Parathyroid adenoma (tissue), 2 donors: ENCODE measurements around the gene SLTM.
"Not testable (repeated sequence)": the region's sequence is repeated elsewhere in the genome, so short reads cannot be mapped to it uniquely, and the experiment has no call there.

Experiments used
- H2AFZ ChIP-seq: fragments of 300-600 bp; sonication (generic); one replicate; pipeline ENCODE4 v1.7.0; 2017; ENCODE audit warnings: antibody characterized with exemption, mild to moderate bottlenecking
- H3K27ac ChIP-seq: fragments of 300-600 bp; sonication (generic); one replicate; pipeline ENCODE4 v1.7.0; 2017
- H3K27me3 ChIP-seq: fragments of 300-600 bp; sonication (generic); one replicate; pipeline ENCODE4 v1.7.0; 2017; ENCODE audit warnings: low read length; ENCODE audit not compliant: control insufficient read depth, insufficient read depth
- H3K36me3 ChIP-seq: fragments of 300-600 bp; sonication (generic); one replicate; pipeline ENCODE4 v1.7.0; 2017; ENCODE audit warnings: low read length; ENCODE audit not compliant: control insufficient read depth, insufficient read depth
- H3K4me1 ChIP-seq: fragments of 300-600 bp; sonication (generic); one replicate; pipeline ENCODE4 v1.7.0; 2017; ENCODE audit warnings: control low read depth
- H3K4me2 ChIP-seq: fragments of 300-600 bp; sonication (generic); one replicate; pipeline ENCODE4 v1.7.0; 2017; ENCODE audit warnings: low read length
- H3K4me3 ChIP-seq: fragments of 300-600 bp; sonication (generic); one replicate; pipeline ENCODE4 v1.7.0; 2017; ENCODE audit warnings: low read depth, low read length
- H3K79me2 ChIP-seq: fragments of 300-600 bp; sonication (generic); one replicate; pipeline ENCODE4 v1.7.0; 2017; ENCODE audit warnings: control low read depth
- H3K9ac ChIP-seq: fragments of 300-600 bp; sonication (generic); one replicate; pipeline ENCODE4 v1.7.0; 2017; ENCODE audit warnings: mild to moderate bottlenecking
- H3K9me3 ChIP-seq: fragments of 300-600 bp; sonication (generic); one replicate; pipeline ENCODE4 v1.7.0; 2017; ENCODE audit warnings: low read length; ENCODE audit not compliant: control insufficient read depth
- CTCF ChIP-seq: fragments of 300-600 bp; sonication (generic); IDR thresholded peaks from one replicate; pipeline ENCODE4 v1.7.0; 2017; ENCODE audit warnings: antibody characterized with exemption, mild to moderate bottlenecking
- donor health status: primary hyperparathyroidism.

Gene SLTM

GRCh38 chr15:58918239-58918638, 15.2 kb downstream of the SLTM start:
- H3K79me2 ChIP-seq = peaks cover 22% of the 10 kb centered on the region
- no peak overlapping the region for H3K4me2 ChIP-seq
- no peaks in the 10 kb centered on the region for H3K27me3 ChIP-seq
- H3K4me3 ChIP-seq = no peak overlapping the region
- no peaks in the 10 kb centered on the region for H3K9me3 ChIP-seq
- no peak overlapping the region for H3K27ac ChIP-seq
- no peaks in the 10 kb centered on the region for H3K36me3 ChIP-seq
- H2AFZ ChIP-seq = no peak overlapping the region
- no peaks in the 10 kb centered on the region for H3K4me1 ChIP-seq
- TF ChIP-seq CTCF = no peak
- no peak overlapping the region for H3K9ac ChIP-seq

DNA sequence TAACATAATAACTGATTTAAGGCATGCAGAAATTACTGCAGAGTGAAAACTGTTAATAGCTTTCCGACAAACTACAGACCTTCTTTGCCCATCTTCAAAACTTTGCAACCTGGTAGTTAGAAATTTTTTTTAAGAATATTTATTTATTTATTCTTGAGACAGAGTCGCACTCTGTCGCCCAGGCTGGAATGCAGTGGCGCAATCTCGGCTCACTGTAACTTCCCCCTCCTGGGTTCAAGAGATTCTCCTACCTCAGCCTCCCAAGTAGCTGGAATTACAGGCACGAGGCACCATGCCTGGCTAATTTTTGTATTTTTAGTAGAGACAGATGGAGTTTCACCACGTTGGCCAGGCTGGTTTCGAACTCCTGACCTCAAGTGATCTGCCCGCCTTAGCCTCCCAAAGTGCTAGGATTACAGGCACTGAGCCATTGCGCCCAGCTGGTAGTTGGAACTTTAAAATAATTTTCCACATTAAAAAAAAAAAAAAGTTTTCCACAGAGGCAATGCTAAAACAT, 15.8 kb downstream of the SLTM start:
- not testable (repeated sequence) for H3K27me3 ChIP-seq, H3K4me1 ChIP-seq, H3K9ac ChIP-seq, H3K4me2 ChIP-seq, H3K4me3 ChIP-seq, H3K9me3 ChIP-seq, H2AFZ ChIP-seq, H3K36me3 ChIP-seq, H3K27ac ChIP-seq
- peaks cover 19% of the 10 kb centered on the region for H3K79me2 ChIP-seq

- no peaks in the 10 kb centered on the region for H3K27me3 ChIP-seq
- no peak overlapping the region for H3K9ac ChIP-seq
- no peak overlapping the region for H3K27ac ChIP-seq
- H2AFZ ChIP-seq = no peak overlapping the region
- no peaks in the 10 kb centered on the region for H3K9me3 ChIP-seq
- H3K4me2 ChIP-seq = no peak overlapping the region
- no peaks in the 10 kb centered on the region for H3K36me3 ChIP-seq
- H3K79me2 ChIP-seq = peaks cover 18% of the 10 kb centered on the region
- no peak for TF ChIP-seq CTCF
- H3K4me1 ChIP-seq = no peaks in the 10 kb centered on the region
- no peak overlapping the region for H3K4me3 ChIP-seq
These were observed 16.5 kb downstream of the SLTM start for GRCh38 chr15:58916962-58917361.

- H3K4me2 ChIP-seq = no peak overlapping the region
- H3K9ac ChIP-seq = no peak overlapping the region
- H3K36me3 ChIP-seq = no peaks in the 10 kb centered on the region
- H3K4me3 ChIP-seq = no peak overlapping the region
- H3K4me1 ChIP-seq = no peaks in the 10 kb centered on the region
- no peak overlapping the region for H3K27ac ChIP-seq
- H3K9me3 ChIP-seq = no peaks in the 10 kb centered on the region
- no peak for TF ChIP-seq CTCF
- no peaks in the 10 kb centered on the region for H3K79me2 ChIP-seq
- H3K27me3 ChIP-seq = no peaks in the 10 kb centered on the region
- no peak overlapping the region for H2AFZ ChIP-seq
These were observed 23.0 kb downstream of the SLTM start for GRCh38 chr15:58910456-58910855.

DNA sequence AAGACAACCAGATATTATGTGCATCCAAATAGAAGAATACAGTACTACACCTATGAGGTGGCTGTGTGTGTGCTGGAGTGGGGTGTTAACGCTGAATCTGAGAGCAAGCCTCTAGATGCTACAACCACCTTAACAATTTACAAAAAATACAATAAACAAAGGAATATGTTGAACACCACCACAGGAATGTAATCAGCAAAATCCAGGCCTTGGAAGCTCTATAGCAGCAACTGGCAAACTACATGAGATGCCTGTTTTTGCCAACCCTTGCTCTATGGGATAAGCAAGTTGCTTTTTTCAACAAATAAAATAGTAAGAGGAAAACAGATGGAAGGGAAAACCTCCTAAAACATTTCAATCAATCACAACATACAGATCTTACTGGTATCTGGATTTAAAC, 23.9 kb downstream of the SLTM start:
- H3K36me3 ChIP-seq = no peaks in the 10 kb centered on the region
- no peak for TF ChIP-seq CTCF

More for the DNA sequence above, 23.9 kb downstream of the SLTM start:
- no peak overlapping the region for H3K4me2 ChIP-seq
- no peaks in the 10 kb centered on the region for H3K9me3 ChIP-seq
- H3K79me2 ChIP-seq = peaks cover 3% of the 10 kb centered on the region
- no peak overlapping the region for H3K27ac ChIP-seq
- H3K9ac ChIP-seq = no peak overlapping the region
- H2AFZ ChIP-seq = no peak overlapping the region
- no peaks in the 10 kb centered on the region for H3K4me1 ChIP-seq
- no peak overlapping the region for H3K4me3 ChIP-seq
- no peaks in the 10 kb centered on the region for H3K27me3 ChIP-seq
